GM18909 (cell line): ENCODE data around the gene OR52H1.
A peak's percentile ranks its signal among the peaks of the same experiment; 100 is the strongest.
"Not testable (repeated sequence)": the region's sequence is repeated elsewhere in the genome, so short reads cannot be mapped to it uniquely, and the experiment has no call there.

Source experiments
- ATAC-seq: cut with Tn5 transposase; IDR thresholded peaks from one replicate; pipeline ENCODE4 v1.9.1; 2021; ENCODE audit warnings: mild to moderate bottlenecking; ENCODE audit not compliant: unreplicated experiment, poor library complexity

OR52H1 gene

GRCh38 chr11:5548440-5548839 is at the start of gene OR52H1:
TSS of gene OR52H1 (minus strand) at chr11:5548540. CDS start at chr11:5545505, 3,035 bp downstream.
- no peak for ATAC-seq

- ATAC-seq: no peak
Measured at GRCh38 chr11:5597953-5598352, 49.6 kb upstream of the OR52H1 start.

GRCh38 chr11:5596607-5597201 is 48.4 kb upstream of the OR52H1 start, which contains the start of gene TRIM6:
TSS of gene TRIM6 (plus strand) at chr11:5596637. CDS start at chr11:5596898, 261 bp downstream.
- peak; percentile 51 for ATAC-seq

GRCh38 chr11:5593146-5593545 is 44.8 kb upstream of the OR52H1 start:
- ATAC-seq: no peak

GRCh38 chr11:5592615-5593014 is 44.3 kb upstream of the OR52H1 start:
- ATAC-seq: no peak

- no peak for ATAC-seq
Measured at GRCh38 chr11:5591613-5592012, 43.3 kb upstream of the OR52H1 start.

GRCh38 chr11:5589906-5590305 is 41.6 kb upstream of the OR52H1 start:
- not testable (repeated sequence) for ATAC-seq

- not testable (repeated sequence) for ATAC-seq
Measured at GRCh38 chr11:5584458-5584857, 36.1 kb upstream of the OR52H1 start.

- no peak for ATAC-seq
Measured at GRCh38 chr11:5581014-5581413, 32.7 kb upstream of the OR52H1 start.

- no peak for ATAC-seq
Measured at GRCh38 chr11:5580577-5580976, 32.2 kb upstream of the OR52H1 start, which contains the start of gene OR52B6. TSS of gene OR52B6 (plus strand) at chr11:5580877. CDS start at chr11:5580877, 0 bp downstream.

- no peak for ATAC-seq
Measured at GRCh38 chr11:5577101-5577500, 28.8 kb upstream of the OR52H1 start.

GRCh38 chr11:5575152-5575551 is 26.8 kb upstream of the OR52H1 start:
- no peak for ATAC-seq

- no peak for ATAC-seq
Measured at GRCh38 chr11:5574654-5575053, 26.3 kb upstream of the OR52H1 start.

- no peak for ATAC-seq
Measured at GRCh38 chr11:5564259-5565019, 16.1 kb upstream of the OR52H1 start.

GRCh38 chr11:5557751-5558150 is 9.4 kb upstream of the OR52H1 start:
- ATAC-seq: no peak

GRCh38 chr11:5556596-5557188 is 8.4 kb upstream of the OR52H1 start:
- ATAC-seq: no peak

- no peak for ATAC-seq
Measured at GRCh38 chr11:5553343-5553742, 5.0 kb upstream of the OR52H1 start.

- ATAC-seq: peak; percentile 71
Measured at GRCh38 chr11:5550440-5551095, 2.2 kb upstream of the OR52H1 start.

GRCh38 chr11:5547982-5548381 is 358 bp downstream of the OR52H1 start:
- ATAC-seq: peak; percentile 77

- no peak for ATAC-seq
Measured at GRCh38 chr11:5546457-5546856, 1.9 kb downstream of the OR52H1 start.

GRCh38 chr11:5541427-5541826 is 6.9 kb downstream of the OR52H1 start:
- ATAC-seq: no peak
